Astrocyte (in vitro differentiated cells and primary cell): ENCODE measurements around the gene FARS2. TPM values are rescaled to one million over a fixed set of nuclear protein-coding genes. Genes with fewer than 3 reads are reported as not detected.

Source experiments
- DNase-seq: peaks from one replicate; pipeline ENCODE4 v3.0.0-alpha.2; 2010; ENCODE audit warnings: low read depth
- FAIRE-seq: peaks from 2 replicates; lab custom pipeline; 2011; peaks lifted over from hg19 to GRCh38; lab: Jason Lieb, UNC
- H2AFZ ChIP-seq: 2 replicates; pipeline ENCODE4 v1.6.0; 2012; ENCODE audit warnings: low read depth, low read length, inconsistent platforms
- H3K27ac ChIP-seq: 2 replicates; pipeline ENCODE4 v1.5.1; 2011; ENCODE audit warnings: low read depth, low read length, inconsistent platforms
- H3K27me3 ChIP-seq: 2 replicates; pipeline ENCODE4 v1.6.0; 2011; ENCODE audit warnings: low read length, inconsistent platforms; ENCODE audit not compliant: insufficient read depth
- H3K36me3 ChIP-seq: 2 replicates; pipeline ENCODE4 v1.5.1; 2011; ENCODE audit warnings: low read length, inconsistent platforms; ENCODE audit not compliant: insufficient read depth
- H3K4me1 ChIP-seq: 2 replicates; pipeline ENCODE4 v1.5.1; 2011; ENCODE audit warnings: low read length, inconsistent platforms; ENCODE audit not compliant: insufficient read depth
- H3K4me2 ChIP-seq: 2 replicates; pipeline ENCODE4 v1.6.0; 2012; ENCODE audit warnings: low read length, inconsistent platforms
- H3K4me3 ChIP-seq: 2 replicates; pipeline ENCODE4 v1.5.1; 2011; ENCODE audit warnings: low read depth, mild to moderate bottlenecking, low read length, inconsistent platforms; ENCODE audit not compliant: insufficient read depth
- H3K79me2 ChIP-seq: 2 replicates; pipeline ENCODE4 v1.6.0; 2012; ENCODE audit warnings: mild to moderate bottlenecking, low read length, inconsistent platforms; ENCODE audit not compliant: insufficient read depth
- H3K9ac ChIP-seq: 2 replicates; pipeline ENCODE4 v1.6.0; 2012; ENCODE audit warnings: mild to moderate bottlenecking, low read length, inconsistent platforms
- H3K9me3 ChIP-seq: 2 replicates; pipeline ENCODE4 v1.5.1; 2012; ENCODE audit warnings: low read depth, mild to moderate bottlenecking, low read length, inconsistent platforms; ENCODE audit not compliant: insufficient read depth
- H4K20me1 ChIP-seq: 2 replicates; pipeline ENCODE4 v1.6.0; 2012; ENCODE audit warnings: low read length, inconsistent platforms; ENCODE audit not compliant: insufficient read depth
- H3K27ac Mint-ChIP-seq: one replicate; pipeline ENCODE4 v1.8.0; 2021; ENCODE audit warnings: mild to moderate bottlenecking, mixed read lengths; ENCODE audit not compliant: unreplicated experiment
- H3K27me3 Mint-ChIP-seq: one replicate; pipeline ENCODE4 v1.8.0; 2021; ENCODE audit warnings: low read depth, mixed read lengths; ENCODE audit not compliant: unreplicated experiment
- H3K36me3 Mint-ChIP-seq: one replicate; pipeline ENCODE4 v1.8.0; 2021; ENCODE audit warnings: low read depth, mixed read lengths; ENCODE audit not compliant: unreplicated experiment
- H3K4me1 Mint-ChIP-seq: one replicate; pipeline ENCODE4 v1.8.0; 2021; ENCODE audit warnings: low read depth, mixed read lengths; ENCODE audit not compliant: unreplicated experiment
- H3K4me3 Mint-ChIP-seq: one replicate; pipeline ENCODE4 v1.8.0; 2021; ENCODE audit warnings: mild to moderate bottlenecking, moderate library complexity, mixed read lengths; ENCODE audit not compliant: unreplicated experiment
- H3K9me3 Mint-ChIP-seq: one replicate; pipeline ENCODE4 v1.8.0; 2021; ENCODE audit warnings: mild to moderate bottlenecking, mixed read lengths; ENCODE audit not compliant: unreplicated experiment
- EZH2 ChIP-seq: IDR thresholded peaks from 2 replicates; pipeline ENCODE4 v1.6.1; 2012; ENCODE audit warnings: mild to moderate bottlenecking, low read length, inconsistent platforms; ENCODE audit not compliant: insufficient read depth
- total RNA-seq: library from RNA; stranded (reverse); gene quantifications from 2 replicates; pipeline ENCODE4 v1.2.1, GENCODE V29; 2021
- TF ChIP-seq, protein P1 (sequence below): IDR thresholded peaks from 2 replicates; pipeline ENCODE4 v1.5.1; 2011; ENCODE audit warnings: low read depth, mild to moderate bottlenecking, inconsistent platforms, low read length, moderate library complexity; ENCODE audit not compliant: insufficient read depth

FARS2 gene
- total RNA-seq, 1 donor from 2014 or later = 13.3 TPM

DNA sequence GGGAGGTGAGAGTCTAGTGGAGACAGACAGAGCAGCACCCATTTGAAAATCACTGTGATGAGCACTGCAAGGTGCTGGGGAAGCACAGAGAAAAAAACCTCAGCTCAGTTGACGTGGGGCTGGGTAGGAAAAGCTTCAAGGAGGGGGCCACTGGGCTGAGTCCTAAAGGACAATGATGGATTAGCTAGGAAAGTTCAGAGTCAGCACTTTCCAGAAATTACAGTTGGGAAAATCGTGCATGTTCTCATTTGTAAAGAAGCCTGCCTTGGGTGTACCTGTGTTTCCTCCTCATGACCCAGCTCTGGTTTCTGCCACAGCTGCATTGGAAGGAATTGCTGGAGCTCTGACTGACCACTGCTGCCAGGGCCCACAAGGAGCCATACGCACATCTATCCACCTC is 221.3 kb downstream of the FARS2 start:
- Histone ChIP-seq H3K79me2 (no peaks in the 10 kb centered on the region), H3K27ac (no peak overlapping the region), H3K4me2 (no peak overlapping the region), H2AFZ (no peak overlapping the region), H3K9me3 (no peaks in the 10 kb centered on the region), H4K20me1 (no peaks in the 10 kb centered on the region), H3K4me1 (no peaks in the 10 kb centered on the region), H3K36me3 (no peaks in the 10 kb centered on the region), H3K27me3 (no peaks in the 10 kb centered on the region), H3K9ac (no peak overlapping the region), H3K4me3 (no peak overlapping the region)
- Mint-ChIP-seq H3K27ac (no peak overlapping the region), H3K36me3 (no peaks in the 10 kb centered on the region), H3K27me3 (no peaks in the 10 kb centered on the region), H3K4me3 (no peak overlapping the region), H3K4me1 (no peaks in the 10 kb centered on the region), H3K9me3 (no peaks in the 10 kb centered on the region)
- DNase-seq (no peak), FAIRE-seq (no peak)
- TF ChIP-seq EZH2 = no peak
- TF ChIP-seq, protein P1, sequence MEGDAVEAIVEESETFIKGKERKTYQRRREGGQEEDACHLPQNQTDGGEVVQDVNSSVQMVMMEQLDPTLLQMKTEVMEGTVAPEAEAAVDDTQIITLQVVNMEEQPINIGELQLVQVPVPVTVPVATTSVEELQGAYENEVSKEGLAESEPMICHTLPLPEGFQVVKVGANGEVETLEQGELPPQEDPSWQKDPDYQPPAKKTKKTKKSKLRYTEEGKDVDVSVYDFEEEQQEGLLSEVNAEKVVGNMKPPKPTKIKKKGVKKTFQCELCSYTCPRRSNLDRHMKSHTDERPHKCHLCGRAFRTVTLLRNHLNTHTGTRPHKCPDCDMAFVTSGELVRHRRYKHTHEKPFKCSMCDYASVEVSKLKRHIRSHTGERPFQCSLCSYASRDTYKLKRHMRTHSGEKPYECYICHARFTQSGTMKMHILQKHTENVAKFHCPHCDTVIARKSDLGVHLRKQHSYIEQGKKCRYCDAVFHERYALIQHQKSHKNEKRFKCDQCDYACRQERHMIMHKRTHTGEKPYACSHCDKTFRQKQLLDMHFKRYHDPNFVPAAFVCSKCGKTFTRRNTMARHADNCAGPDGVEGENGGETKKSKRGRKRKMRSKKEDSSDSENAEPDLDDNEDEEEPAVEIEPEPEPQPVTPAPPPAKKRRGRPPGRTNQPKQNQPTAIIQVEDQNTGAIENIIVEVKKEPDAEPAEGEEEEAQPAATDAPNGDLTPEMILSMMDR = no peak

DNA sequence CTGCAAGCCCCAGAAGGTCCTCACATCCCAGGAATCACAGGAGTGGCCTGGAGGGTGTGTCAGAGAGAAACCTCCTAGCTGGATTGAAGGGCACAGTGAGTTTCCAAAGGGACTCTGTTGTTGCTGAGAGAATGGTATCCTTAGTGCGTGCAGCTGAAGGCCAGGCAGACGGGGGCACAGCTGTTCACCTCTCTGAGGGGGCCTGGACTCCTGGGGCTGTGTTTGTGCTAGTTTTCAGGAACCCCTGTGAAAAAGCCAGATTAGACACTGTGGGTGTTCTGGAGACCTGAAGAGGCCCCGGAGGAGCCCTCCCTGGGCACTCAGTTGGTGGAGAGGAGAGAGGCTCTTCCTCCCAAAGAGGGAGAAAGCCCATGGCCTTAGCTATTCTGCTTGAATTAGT is 223.4 kb downstream of the FARS2 start:
- DNase-seq = no peak
- H3K27ac Mint-ChIP-seq = no peak overlapping the region

DNA sequence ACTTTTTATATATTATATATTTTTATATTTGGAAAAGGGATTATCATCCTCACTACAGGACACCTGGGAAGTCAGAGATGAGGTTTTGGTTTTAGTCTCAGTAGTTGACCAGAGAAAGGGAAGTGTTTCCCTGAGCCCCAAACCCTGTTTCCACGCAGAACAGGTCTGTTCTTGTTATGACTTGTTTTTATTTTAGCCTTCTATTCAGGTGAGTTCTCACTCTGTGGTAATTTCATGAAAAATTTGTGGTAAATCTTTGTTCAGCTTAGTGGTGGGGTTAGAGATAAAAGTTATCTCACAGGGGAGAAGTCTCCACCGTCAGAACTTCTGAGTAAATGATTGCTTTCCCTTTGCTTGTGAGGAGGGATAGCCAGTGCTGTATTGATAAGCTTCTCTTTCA is 224.9 kb downstream of the FARS2 start:
- Histone ChIP-seq H3K4me1 (no peaks in the 10 kb centered on the region), H3K4me3 (no peak overlapping the region), H3K9me3 (no peaks in the 10 kb centered on the region), H3K36me3 (no peaks in the 10 kb centered on the region), H3K79me2 (no peaks in the 10 kb centered on the region), H3K27ac (no peak overlapping the region), H3K4me2 (no peak overlapping the region), H2AFZ (no peak overlapping the region), H3K9ac (no peak overlapping the region), H4K20me1 (no peaks in the 10 kb centered on the region), H3K27me3 (no peaks in the 10 kb centered on the region)
- DNase-seq = no peak
- TF ChIP-seq EZH2 = no peak
- TF ChIP-seq, protein P1 = no peak
- Mint-ChIP-seq H3K27me3 (no peaks in the 10 kb centered on the region), H3K4me3 (no peak overlapping the region), H3K4me1 (no peaks in the 10 kb centered on the region), H3K27ac (no peak overlapping the region), H3K9me3 (no peaks in the 10 kb centered on the region), H3K36me3 (no peaks in the 10 kb centered on the region)
- FAIRE-seq = no peak

More for the DNA sequence above, 223.4 kb downstream of the FARS2 start:
- no peaks in the 10 kb centered on the region for H3K36me3 ChIP-seq
- no peaks in the 10 kb centered on the region for H3K27me3 ChIP-seq
- H3K79me2 ChIP-seq = no peaks in the 10 kb centered on the region
- H3K4me2 ChIP-seq = no peak overlapping the region
- no peaks in the 10 kb centered on the region for H3K9me3 Mint-ChIP-seq
- TF ChIP-seq, protein P1 = no peak
- TF ChIP-seq EZH2 = no peak
- no peak overlapping the region for H3K27ac ChIP-seq
- H3K9me3 ChIP-seq = no peaks in the 10 kb centered on the region
- no peaks in the 10 kb centered on the region for H3K4me1 ChIP-seq
- H3K36me3 Mint-ChIP-seq = no peaks in the 10 kb centered on the region
- no peaks in the 10 kb centered on the region for H4K20me1 ChIP-seq
- no peak for FAIRE-seq
- no peak overlapping the region for H2AFZ ChIP-seq
- H3K4me3 Mint-ChIP-seq = no peak overlapping the region
- H3K27me3 Mint-ChIP-seq = no peaks in the 10 kb centered on the region
- H3K4me3 ChIP-seq = no peak overlapping the region
- H3K4me1 Mint-ChIP-seq = no peaks in the 10 kb centered on the region
- no peak overlapping the region for H3K9ac ChIP-seq
